ENCODE measurements around the gene JAK3. TPM values are rescaled to one million over a fixed set of nuclear protein-coding genes. Genes with fewer than 3 reads are reported as not detected.
A peak's percentile ranks its signal among the peaks of the same experiment; 100 is the strongest.

The JAK3 gene
- total RNA-seq, 1 donor from 2014 or later: 18.4 TPM

- DNase-seq (ENCODE audit: low spot score) (no peak), ATAC-seq (no peak)
- intact Hi-C loops (cut with DNase I): no loop called here
Observed at GRCh38 chr19:17866964-17867486, 19.2 kb upstream of the JAK3 start.

GRCh38 chr19:17866312-17866963, 18.7 kb upstream of the JAK3 start:
- ATAC-seq (no peak), DNase-seq (ENCODE audit: low spot score) (no peak)
- intact Hi-C loops (cut with DNase I): no loop called here

- ATAC-seq (no peak), DNase-seq (ENCODE audit: low spot score) (no peak)
- intact Hi-C loops (cut with DNase I): no loop called here
Observed at GRCh38 chr19:17865364-17866311, 17.9 kb upstream of the JAK3 start.

- ATAC-seq: no peak
- intact Hi-C loops (cut with DNase I): no loop called here
Observed at GRCh38 chr19:17863520-17864182, 15.9 kb upstream of the JAK3 start.

GRCh38 chr19:17862711-17863519, 15.1 kb upstream of the JAK3 start:
- ATAC-seq (no peak), DNase-seq (ENCODE audit: low spot score) (no peak)
- intact Hi-C loops (cut with DNase I): no loop called here

More at GRCh38 chr19:17863520-17864182, 15.9 kb upstream of the JAK3 start:
- DNase-seq (ENCODE audit: low spot score): no peak

GRCh38 chr19:17861542-17862402, 14.0 kb upstream of the JAK3 start:
- intact Hi-C loops (cut with DNase I): no loop called here
- DNase-seq (ENCODE audit: low spot score) (no peak), ATAC-seq (no peak)

GRCh38 chr19:17860993-17861360, 13.2 kb upstream of the JAK3 start:
- ATAC-seq (no peak), DNase-seq (ENCODE audit: low spot score) (no peak)
- intact Hi-C loops (cut with DNase I): no loop called here

- intact Hi-C loops (cut with DNase I): no loop called here
- ATAC-seq (no peak), DNase-seq (ENCODE audit: low spot score) (no peak)
Observed at GRCh38 chr19:17860331-17860992, 12.7 kb upstream of the JAK3 start.

GRCh38 chr19:17859533-17860330, 11.9 kb upstream of the JAK3 start, which contains the start of gene RPL18A:
TSS of gene RPL18A (plus strand) at chr19:17859910. CDS start at chr19:17859957, 47 bp downstream.
- ATAC-seq (peak; percentile 99), DNase-seq (ENCODE audit: low spot score) (peak; percentile 99)
- intact Hi-C loops (cut with DNase I): loop anchor here (10.0 kb wide), 1 partner anchor 135 kb away; no protein-coding TSS in a partner anchor

GRCh38 chr19:17855280-17856152, 7.7 kb upstream of the JAK3 start:
- intact Hi-C loops (cut with DNase I): loop anchor here (10.0 kb wide), 1 partner anchor 139 kb away; no protein-coding TSS in a partner anchor
- peak; percentile 60 for ATAC-seq
- DNase-seq (ENCODE audit: low spot score): peak; percentile 95

GRCh38 chr19:17854061-17854460, 6.3 kb upstream of the JAK3 start:
- intact Hi-C loops (cut with DNase I): loop anchor here (10.0 kb wide), 1 partner anchor 141 kb away; no protein-coding TSS in a partner anchor
- ATAC-seq: no peak
- DNase-seq (ENCODE audit: low spot score): no peak

GRCh38 chr19:17848595-17849292, 962 bp upstream of the JAK3 start:
- ATAC-seq: no peak
- DNase-seq (ENCODE audit: low spot score): no peak
- intact Hi-C loops (cut with DNase I): no loop called here

GRCh38 chr19:17846146-17846545, 1.6 kb downstream of the JAK3 start:
- no peak for DNase-seq (ENCODE audit: low spot score)
- intact Hi-C loops (cut with DNase I): no loop called here
- ATAC-seq: no peak

GRCh38 chr19:17843908-17844490, 3.8 kb downstream of the JAK3 start:
- intact Hi-C loops (cut with DNase I): no loop called here
- ATAC-seq (no peak), DNase-seq (ENCODE audit: low spot score) (no peak)
